GM21515 (cell line): Measurements from ENCODE around the gene PTPRS.

Experiments
- ATAC-seq: cut with Tn5 transposase; IDR thresholded peaks from one replicate; pipeline ENCODE4 v1.9.1; 2021; ENCODE audit not compliant: unreplicated experiment

PTPRS gene

DNA sequence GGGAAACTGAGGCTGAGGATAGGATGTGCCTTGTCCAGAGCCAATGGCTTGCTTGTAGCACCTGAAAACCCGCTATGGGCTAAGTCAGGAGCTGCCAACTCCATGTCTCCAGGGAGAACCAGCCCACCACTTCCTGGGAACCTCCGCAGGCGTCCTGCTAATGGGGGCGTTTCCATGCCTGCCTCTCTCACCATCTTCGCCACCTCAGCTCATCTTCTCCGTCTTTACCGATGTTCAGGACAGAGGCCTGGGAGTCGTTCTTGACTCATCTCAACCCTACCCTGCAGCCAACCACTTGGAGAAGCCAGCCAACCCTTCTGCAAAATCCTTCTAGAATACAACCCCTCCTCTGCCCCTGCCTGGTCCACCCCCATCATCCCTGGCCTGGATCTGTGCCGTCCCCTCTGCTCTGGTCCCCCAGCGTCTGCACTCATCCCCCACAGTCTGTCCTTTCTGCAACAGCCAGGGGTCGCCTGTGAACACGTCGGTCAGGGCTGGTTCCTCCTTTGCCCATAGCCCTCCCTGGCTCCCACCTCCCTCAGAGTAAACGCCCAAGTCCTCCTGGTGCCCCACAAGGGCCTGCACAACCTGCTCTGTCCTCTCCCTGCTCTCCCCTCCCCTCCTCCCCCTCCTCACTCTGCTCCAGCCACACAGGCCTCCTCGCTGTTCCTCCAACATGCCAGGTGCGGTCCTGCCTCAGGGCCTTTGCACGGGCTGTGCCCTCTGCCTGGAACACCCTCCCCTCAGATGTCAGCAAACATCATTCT, 31.0 kb downstream of the PTPRS start:
- no peak for ATAC-seq

DNA sequence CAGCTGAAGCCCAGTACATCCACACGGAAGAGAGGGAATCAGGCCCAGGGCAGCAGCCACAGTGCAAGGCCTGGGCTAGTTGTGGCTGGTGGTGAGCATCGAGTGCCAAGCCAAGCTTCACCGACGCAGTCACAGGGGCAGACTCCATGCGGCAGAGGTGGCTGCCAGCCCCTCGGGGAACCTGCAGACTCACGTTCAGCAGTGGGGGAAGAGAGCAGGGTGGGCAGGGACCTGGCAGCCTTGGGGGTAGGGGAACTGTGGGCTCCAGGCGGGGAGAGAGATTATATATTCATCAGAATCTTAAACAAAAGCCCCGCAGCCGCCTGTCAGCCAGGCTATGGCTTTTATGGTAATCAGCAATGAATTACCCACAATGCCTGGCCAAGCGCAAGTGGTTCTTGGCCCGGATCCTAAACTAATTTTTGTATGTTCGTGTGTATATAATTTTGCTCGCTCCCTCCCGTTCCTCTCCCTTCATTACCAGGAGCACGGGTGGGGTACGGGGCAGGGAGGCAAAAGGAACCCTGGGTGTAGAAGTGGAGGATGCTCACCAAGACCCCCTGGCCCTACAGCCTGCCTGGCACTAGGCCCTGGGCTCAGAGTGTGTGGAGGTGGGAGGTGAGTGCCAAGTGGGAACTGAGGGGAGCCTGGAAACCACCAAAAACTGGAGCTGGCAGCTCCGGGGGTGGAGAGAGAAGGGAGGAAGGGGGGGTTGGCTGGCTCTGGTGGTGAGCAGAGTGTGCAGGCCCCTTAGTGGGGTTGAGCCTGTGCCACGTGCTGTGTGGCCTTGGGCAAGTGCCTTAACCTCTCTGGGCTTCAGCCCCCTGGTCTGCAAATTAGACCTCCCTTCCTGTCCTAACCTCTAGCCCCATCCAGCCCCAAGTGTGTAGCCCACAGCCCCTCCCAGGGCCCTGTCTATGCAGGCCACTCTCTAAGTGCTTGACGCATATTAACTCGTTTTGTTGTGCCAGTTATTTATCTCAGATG, 31.9 kb downstream of the PTPRS start:
- ATAC-seq: no peak

DNA sequence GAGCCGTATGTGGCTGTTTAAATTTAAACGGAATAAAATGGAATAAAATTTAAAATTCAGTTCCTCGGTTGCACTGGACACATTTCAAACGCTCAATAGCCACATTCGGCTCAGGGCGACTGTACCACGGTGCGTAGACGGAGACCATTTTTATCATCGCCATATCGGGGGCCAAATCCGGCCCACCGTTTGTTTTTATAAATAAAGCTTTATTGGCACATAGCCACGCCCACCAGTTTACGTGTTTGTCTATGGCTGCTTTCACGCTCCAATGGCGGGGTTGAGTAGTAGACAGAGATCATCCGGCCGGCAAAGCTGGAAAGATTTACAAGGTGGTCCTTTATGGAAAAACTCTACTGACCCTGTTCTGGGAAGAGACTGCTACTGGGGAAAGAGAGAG, 33.0 kb downstream of the PTPRS start:
- ATAC-seq: no peak

DNA sequence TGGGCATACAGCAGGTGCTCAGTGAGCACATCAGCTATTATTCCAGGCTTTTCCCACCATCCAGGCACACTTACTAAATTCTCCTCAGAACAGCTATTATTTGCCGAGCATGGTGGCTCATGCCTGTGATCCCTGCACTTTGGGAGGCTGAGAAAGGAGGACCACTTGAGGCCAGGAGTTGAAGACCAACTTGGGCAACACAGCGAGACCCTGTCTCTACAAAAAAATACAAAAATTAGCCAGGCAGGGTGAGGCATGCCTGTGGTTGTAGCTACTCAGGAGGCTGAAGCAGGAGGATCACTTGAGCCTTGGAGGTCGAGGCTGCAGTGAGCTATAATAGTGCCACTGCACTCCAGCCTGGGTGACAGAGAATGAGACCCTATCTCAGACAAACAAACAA, 35.4 kb downstream of the PTPRS start:
- ATAC-seq: no peak

DNA sequence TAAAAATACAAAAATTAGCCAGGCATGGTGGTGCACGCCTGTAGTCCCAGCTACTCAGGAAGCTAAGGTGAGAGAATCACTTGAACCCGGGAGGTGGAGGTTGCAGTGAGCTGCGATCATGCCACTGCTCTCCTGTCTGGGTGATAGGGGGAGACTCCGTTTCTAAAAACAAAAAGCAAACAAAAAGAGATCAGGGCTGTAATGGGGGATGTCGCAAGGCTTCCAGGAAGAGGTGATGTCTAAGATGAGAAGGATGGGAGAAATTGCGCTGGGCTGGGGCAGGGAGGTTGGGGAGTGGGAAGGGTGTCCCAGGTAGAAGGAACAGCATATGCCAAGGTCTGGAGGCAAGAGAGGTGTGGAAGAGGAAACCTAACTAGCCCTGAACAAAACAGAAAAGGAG, 36.1 kb downstream of the PTPRS start:
- no peak for ATAC-seq

DNA sequence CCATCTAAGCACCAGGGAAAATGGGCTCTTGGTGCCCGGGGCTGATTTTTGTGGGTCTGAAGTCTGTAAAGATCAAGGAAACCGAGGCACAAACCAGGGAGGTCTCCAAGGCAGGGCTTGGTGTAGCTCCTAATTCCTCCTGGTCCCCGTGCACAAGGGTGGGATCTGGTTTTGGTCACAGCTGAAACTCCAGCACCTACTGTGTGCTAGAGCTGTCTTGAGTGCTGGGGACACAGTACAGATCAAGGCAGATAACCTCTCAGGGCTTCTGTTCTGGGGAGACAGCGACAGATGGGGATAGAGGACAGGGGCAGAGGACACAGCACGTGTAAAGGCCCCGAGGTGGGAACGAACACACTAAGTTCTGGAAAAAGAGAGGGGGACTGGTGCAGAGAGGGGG, 37.4 kb downstream of the PTPRS start:
- no peak for ATAC-seq

DNA sequence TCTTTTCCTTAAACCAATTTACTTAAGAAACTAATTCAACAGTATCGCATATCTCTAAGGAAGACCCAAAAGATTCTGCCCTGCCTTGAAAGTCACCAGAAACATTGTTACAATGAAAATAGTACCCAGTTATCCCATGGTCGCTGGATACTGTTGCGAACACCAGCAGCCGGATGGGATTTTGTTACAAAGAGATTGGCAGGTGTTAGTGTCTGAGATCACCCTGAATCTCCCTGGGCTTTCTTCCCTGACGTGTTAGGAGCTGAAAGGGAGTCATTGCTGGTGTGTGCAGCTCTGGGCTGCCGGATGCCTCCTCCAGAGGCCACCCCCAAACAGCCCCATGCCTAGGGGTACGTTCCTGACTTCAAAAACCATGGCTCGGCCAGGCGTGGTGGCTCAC, 38.2 kb downstream of the PTPRS start:
- ATAC-seq: no peak

DNA sequence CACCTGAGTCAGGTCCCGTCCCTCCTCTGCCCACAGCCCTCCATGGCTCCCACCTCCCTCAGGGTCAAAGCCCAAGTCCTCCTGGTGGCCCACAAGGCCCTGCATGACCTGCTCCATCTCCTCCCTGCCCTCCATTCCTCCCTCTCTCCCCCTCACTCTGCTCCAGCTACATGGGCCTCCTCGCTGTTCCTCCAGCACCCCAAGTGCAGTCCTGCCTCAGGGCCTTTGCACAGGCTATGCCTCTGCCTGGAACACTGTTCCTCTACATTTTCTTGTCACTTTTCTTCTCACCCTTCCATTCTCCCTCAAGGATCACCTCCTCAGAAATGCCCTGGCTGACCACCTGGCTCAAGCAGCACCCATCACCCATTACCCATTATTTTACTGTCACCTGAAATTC, 41.5 kb downstream of the PTPRS start:
- no peak for ATAC-seq

DNA sequence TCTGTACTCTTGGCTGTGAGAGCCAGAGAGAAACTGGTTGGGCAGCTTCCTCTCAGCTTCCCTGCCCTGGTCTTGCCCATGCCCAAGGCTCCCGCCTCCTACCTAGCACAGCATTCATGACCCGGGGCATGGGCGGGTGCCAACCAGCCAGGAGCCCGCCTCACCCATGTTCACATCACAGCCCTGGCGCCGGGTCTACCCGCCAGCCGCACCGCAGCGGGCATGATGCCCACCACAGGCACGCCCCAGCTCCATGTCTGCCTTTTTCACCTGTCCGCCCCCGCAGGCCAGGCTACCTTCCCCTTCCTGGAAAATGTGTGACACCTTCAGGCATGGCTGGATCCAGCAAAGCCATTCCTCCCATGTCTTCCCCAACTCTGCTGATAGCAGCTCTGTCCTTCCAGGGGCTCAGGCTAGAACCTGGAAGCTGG, 42.1 kb downstream of the PTPRS start:
- ATAC-seq: no peak

DNA sequence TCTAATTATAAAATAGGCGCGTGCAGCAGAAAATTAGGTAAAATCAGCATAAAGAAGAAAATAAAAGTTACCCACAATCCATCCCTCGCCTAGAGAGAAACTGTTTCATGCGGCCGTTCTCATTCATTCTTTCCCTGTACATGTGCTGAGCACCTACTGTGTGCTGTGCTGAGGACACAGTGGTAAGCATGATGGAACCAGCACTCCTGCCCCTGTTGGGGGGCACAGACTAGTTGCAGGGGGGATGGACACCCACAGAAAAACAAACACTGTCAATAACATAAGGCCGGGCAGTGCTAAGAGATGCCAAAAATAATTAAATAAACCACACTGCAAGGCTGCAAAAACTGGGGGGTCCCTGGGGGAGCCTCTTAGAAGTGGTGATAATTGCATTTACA, 43.3 kb downstream of the PTPRS start:
- no peak for ATAC-seq

DNA sequence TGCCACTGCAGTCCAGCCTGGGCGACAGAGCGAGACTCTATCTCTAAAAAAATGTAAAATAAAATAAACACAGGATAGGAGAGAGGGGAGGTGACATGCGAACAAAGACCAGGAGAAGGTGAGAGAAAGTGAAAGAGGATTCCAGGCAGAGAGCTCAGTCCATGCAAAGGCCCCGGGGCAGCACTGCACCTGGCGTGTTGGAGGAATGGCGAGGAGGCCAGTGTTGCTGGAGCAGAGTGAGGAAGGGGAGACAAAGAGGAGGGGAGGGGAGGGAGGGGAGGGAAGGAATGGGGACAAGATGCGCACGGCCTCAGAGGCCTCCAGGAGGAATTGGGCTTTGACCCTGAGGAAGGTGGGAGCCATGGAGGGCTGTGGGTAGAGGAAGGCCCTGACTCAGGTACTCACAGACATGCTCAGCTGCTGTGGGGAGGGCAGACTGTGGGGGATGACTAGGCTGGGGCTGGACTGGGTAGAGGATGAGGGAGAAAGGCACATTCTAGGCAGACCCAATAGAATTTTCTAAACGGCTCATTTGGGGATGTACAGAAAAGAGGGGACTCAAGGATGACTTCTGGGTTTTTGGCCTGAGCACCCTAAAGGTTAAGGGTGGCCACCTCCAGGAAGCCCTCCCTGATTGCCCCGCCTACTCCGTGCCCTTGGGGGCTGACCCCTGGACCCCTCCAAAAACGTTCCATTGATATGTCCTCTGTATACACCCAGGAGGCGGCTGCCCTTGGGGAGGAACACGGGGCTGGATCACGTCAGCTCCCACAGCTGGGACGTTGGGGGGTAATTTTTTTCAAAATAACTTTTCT, 43.9 kb downstream of the PTPRS start:
- no peak for ATAC-seq

DNA sequence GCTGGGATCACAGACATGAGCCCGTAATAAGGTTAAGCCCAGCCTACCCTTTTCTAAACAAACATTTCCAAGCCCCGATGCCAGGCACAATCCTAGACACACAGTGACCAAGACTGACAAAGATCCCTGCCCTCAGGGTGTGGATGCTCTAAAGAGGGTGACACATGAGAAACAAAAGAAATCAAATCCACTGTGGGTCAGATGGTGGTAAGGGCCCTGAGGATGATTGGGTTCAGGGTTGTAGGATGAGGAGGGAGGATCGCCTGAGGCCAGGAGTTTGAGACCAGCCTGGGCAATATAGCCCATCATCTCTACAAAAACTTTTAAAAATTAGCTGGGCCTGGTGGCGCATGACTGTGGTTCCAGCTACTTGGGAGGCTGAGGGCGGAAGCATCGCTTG, 44.6 kb downstream of the PTPRS start:
- no peak for ATAC-seq

DNA sequence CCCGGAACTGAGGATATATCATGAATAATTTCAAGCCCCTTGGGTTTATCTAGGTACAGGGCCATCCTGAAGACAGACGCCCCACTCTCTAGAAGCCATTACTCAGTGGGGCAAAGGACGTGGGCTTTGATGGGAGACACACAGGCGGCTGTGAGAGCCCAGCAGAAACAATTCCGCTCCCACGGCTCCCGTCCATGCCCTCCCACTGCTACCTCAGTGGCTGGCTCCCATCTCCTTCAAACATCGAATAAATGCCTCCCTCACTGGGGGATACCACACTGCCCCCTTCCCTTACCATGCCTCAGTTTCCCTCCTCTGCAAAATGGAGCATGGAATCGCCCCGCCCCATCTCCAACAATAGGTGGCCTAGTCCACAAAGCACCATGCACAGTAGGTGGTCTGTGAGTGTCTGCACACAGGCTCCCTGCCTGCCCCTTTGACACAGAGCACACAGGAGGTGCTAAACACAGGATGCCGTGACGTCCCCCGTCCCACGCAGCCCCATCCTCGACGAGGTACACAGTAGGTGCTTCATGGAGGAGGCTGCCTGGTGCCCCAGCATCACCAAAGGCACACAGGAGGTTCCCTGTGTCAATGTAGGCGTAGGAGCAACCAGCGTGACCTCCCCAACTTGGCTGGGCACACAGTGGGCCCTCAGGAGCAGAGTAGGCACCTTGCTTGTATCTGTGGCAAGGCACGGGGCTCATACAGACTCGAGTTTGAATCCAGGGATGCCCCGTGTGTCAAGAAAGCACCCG, 46.0 kb downstream of the PTPRS start:
- ATAC-seq: no peak

DNA sequence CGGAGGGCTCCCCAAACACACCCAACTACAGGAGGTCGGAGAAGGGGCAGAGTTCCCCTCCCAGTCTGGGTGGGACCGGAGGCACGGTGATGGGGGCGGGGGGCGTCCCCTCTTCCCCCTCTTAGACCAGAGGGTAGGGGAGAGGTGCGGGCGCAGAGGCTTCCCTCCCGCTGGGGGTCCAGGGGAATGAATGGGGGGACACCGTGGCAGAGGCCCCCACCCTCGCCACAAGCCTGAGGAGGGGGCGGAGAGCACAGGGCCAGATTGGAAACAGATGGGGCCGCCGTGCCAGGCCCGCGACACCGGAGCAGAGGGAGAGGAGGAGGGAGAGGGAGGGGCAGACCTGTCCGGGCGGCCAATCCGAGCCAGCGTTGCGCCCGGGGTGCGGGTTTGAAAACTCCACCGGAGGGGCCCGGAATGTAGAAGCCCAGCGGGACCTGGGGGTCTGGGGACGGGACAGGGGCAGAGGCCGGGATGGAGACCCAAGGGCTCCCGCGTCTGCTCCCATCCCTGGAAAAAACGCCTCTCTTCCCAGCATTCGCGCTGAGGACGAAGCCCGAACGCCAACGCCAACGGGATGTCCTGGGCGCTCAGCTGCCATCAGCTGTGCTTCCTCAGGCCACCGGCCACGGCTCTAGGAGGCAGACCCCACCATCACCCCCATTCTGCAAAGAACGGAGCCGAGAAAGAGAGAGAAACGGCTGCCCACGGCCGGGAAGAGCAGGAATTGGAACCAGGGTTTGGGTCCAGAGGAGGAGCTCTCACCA, 46.8 kb downstream of the PTPRS start:
- no peak for ATAC-seq

DNA sequence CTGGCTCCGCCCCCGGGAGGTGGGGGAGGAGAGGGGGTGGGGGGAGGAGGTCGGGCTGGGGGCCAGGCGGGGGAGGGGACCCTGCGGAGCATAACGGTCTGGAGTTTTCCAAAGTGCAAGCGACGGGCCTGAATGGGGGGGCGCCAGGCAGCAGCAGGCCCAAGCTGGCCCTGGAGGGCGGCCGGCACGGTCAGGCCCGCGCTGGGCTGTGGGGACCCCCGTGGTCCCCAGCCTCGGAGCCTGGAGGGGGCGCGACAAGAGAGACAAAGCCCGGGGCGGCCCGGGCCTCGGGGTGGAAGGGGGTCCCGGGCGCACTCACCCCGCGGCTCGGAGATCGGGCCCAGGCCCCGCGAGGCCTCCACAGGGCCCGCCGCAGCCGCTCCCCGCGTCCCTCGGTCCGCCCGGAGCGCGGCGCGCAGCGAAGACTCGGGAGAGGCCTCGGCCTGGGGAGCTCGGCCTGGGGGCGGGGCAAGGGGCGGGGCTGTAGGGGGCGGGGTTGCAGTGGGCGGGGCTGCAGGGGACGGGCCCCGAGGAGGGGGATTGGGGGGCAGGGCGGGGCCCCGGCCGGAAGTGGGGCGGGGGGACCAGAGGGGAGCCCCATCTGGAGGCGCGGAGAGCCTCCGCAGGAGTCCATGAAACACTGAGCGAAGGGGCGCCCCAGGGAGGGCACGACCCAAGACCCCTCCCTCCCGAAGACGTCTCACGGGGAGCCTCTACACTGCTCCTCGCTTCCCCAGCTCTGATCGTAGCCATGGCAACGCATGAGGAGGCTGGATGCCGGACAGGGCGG, 47.6 kb downstream of the PTPRS start:
- no peak for ATAC-seq

DNA sequence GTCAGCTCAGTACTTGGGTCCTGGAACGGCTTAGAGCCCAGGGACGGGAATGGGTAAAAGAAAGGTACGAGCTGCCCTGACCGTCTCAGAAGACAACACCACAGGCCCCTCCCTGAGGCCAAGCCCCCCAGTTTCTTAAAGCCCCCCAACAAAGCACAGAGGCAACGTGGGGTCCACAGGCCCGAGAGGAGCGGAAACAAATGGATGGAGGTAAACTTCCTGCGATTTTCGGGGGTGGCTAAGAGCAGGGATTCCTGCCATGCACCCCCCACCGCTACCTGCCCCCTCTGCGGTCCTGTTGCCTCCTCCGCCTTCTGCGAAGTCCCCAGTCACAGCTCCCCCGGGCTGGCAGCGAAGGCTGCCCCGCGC, 48.2 kb downstream of the PTPRS start:
- ATAC-seq: no peak

DNA sequence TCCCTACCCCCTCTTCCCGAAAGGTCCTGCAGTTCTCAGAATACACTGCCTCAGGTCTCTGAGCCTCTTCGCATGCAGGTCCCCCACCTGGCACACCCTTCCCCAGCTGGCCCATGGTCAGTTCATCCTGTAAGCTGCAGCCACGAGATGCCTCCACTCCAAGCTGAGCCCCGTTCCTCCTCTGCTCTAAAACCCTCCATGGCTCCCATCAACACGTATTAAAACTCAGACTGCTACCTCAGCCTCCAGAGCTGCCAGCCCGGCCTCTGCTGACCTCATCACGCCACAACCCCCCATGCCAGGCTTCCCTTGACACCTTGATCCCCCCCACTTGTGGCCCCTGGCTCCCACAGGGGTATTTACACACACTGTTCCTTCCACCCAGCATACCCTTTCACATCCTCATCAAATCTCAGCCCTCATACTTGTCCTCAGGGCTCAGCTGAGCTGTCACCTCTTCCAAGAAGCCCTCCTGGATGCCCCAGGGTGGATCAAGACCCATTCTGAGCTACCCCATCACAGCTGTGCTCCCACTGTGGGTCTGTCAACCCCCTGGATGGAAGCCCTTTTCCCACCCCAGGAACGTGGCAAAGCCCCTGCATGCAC, 48.9 kb downstream of the PTPRS start:
- ATAC-seq: no peak
